Middle frontal gyrus (tissue), 1 donor: ENCODE data around the gene KLF18.
"Not testable (repeated sequence)": the region's sequence is repeated elsewhere in the genome, so short reads cannot be mapped to it uniquely, and the experiment has no call there.

Source experiments
- DNase-seq: peaks from one replicate; pipeline ENCODE4 v3.0.0-alpha.2; 2015; ENCODE audit warnings: low spot score; ENCODE audit errors: extremely low spot score

KLF18 gene

GRCh38 chr1:44141531-44141930, at the start of gene KLF18:
TSS of gene KLF18 (minus strand) at chr1:44141631. CDS start at chr1:44141631, 0 bp downstream.
- no peak for DNase-seq

- no peak for DNase-seq
These were observed 33.2 kb upstream of the KLF18 start for GRCh38 chr1:44174630-44175029.

GRCh38 chr1:44170281-44170823, 28.9 kb upstream of the KLF18 start:
- no peak for DNase-seq

- DNase-seq: no peak
These were observed 27.2 kb upstream of the KLF18 start for GRCh38 chr1:44168520-44169098.

DNA sequence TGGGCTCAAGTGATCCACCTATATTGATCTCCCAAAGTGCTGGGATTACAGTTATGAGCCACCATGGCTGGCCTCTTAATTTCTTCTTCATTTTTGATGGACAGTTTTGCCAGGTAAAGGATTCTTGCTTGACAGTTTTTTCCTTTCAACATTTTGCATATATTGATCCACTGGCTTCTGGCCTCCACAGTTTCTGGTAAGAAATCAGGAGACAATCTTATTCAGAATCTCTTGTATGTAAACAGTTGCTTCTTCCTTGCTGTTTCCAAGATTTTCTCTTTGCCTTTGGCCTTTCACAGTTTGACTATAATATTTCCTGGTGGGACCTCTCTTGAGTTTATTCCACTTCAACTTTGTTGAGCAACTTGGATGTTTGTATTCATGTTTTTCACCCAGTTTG, 20.1 kb upstream of the KLF18 start:
- DNase-seq: no peak

- DNase-seq: no peak
These were observed 17.4 kb upstream of the KLF18 start for GRCh38 chr1:44158871-44159270.

DNA sequence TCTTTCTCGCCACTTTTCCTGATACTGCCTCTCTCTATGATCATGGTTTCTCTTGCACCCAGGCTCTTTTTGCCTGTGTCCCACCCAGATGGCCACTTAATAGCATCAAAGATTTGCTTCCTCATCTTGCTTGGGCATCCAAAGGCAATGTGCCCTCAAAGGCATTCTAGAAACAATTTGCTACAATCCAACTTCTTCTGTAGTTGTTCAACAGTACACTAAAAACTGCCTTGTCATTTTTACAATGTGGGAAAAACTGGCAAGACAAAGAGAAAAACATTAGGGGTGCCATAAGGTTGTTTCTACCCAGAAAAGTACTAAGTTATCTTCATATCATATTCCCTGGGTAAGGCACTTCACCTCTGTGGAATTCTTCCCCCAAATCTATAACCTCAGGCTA, 16.5 kb upstream of the KLF18 start:
- DNase-seq: no peak

GRCh38 chr1:44154049-44154448, 12.6 kb upstream of the KLF18 start:
- DNase-seq: no peak

GRCh38 chr1:44152692-44153091, 11.3 kb upstream of the KLF18 start:
- no peak for DNase-seq

GRCh38 chr1:44151808-44152207, 10.4 kb upstream of the KLF18 start:
- no peak for DNase-seq

GRCh38 chr1:44151332-44151731, 9.9 kb upstream of the KLF18 start:
- DNase-seq: no peak

DNA sequence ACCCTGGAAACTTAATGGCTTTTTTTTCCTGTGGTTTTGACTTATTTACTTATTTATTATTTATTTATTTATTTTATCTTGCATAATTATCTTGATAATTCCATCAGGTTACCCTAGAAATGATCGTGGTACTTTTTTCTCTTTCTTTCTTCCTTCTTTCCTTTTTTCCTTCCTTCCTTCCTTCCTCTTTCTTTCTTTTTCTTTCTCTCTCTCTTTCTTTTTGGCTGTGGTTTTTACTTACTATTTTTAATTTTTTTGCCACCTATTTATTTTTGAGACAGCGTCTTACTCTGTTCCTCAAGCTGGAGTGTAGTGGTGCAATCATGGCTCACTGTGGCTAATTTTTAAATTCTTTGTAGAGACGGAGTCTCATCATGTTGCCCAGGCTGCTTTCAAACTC, 6.2 kb upstream of the KLF18 start:
- DNase-seq: no peak

- DNase-seq: no peak
These were observed 5.3 kb upstream of the KLF18 start for GRCh38 chr1:44146536-44147361.

DNA sequence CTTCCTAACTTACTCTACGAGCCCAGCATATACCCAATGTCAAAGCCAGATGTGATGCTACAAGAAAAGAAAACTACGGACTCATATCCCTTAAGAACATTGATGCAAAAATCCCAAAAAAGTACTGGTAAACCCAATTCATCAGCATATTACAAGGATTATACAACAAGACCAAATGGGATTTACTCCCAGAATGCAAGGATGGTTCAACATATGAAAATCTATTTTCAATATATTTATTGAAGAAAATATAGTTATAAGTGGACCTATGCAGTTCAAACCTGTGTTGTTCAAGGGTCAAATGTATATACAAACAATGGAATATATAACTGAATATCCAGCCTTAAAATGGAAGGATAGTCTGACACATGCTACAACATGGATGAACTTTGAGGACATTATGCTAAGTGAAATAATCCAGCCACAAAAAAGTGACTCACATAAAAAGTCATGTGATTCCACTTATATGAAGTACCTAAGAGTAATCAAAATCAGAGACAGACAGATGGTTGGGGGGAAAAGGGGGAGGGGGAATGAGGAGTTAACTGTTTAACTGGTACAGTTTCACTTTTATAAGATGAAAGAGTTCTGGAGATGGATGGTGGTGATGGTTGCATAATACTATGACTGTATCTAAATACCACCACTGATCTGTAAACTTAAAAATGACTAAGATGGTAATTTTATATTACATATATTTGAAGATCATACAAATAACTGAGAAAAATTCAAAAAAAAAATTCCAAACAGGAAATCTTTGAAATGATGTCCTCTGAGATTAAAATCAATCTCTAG, 3.7 kb upstream of the KLF18 start:
- no peak for DNase-seq

- DNase-seq: not testable (repeated sequence)
These were observed 1.9 kb downstream of the KLF18 start for GRCh38 chr1:44139565-44139964.

- DNase-seq: no peak
These were observed 3.2 kb downstream of the KLF18 start for GRCh38 chr1:44138239-44138638.

DNA sequence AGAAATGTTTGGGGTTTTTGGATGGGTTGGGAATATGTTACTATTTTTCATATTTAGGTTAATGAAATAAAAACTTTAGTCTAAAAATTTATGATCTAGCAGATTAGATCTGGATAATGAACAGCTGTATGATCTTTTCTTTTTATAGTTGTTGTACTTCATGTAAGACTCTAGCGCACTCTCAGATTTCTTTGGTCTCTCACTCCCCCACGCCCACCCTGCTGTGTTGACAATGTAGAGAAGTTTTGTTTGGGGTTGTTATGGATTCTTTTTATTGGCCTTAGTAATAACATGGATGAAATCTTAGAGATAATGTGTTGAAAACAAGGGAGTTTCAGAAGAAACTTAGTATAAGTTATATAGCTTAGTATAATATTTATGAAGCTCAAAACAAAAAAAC, 5.5 kb downstream of the KLF18 start:
- DNase-seq: no peak

- DNase-seq: no peak
These were observed 7.1 kb downstream of the KLF18 start for GRCh38 chr1:44134071-44134920.

DNA sequence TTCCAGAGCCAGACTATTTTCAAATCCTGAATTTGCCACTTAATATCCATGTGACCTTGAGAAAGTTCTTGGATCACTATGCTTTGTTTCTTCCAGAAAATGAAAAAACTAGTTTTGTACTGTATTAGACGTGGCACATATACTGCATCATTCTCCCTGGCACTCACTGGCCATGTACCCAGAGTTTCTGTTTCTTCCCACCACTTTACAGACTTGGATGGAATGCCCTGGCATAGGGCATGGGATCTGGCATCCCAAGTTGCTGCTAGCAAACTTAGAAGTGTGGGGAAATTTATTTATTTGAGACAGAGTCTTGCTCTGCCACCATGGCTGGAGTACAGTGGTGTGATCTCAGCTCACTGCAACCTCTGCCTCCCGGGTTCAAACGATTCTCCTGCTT, 10.0 kb downstream of the KLF18 start:
- DNase-seq: no peak

DNA sequence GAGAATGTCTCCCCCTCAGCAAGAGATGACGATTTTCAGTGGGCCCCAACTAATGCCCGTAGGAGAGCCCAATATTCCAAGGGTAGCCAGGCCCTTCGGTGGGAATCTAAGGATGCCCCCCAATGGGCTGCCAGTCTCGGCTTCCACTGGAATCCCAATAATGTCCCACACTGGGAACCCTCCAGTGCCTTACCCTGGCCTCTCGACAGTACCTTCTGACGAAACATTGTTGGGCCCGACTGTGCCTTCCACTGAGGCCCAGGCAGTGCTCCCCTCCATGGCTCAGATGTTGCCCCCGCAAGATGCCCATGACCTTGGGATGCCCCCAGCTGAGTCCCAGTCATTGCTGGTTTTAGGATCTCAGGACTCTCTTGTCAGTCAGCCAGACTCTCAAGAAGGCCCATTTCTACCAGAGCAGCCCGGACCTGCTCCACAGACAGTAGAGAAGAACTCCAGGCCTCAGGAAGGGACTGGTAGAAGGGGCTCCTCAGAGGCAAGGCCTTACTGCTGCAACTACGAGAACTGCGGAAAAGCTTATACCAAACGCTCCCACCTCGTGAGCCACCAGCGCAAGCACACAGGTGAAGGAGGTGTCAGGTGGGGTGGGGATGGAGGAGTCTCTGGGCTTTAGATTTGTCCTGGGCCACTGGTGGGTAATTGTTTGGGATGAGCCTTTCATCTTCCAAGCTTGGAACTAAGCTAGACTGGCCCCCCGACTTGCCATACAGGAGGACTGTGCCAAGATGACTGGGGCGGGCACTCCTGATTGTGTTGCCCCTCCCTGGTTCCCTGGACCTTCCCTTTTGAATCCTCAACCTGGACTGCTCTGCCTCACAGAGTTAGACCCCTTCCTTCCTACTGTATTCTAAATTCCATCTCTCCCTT, 11.6 kb downstream of the KLF18 start:
- no peak for DNase-seq
